GM21825 (cell line): ENCODE data around the gene ATP5F1A.
"Not testable (repeated sequence)": the region's sequence is repeated elsewhere in the genome, so short reads cannot be mapped to it uniquely, and the experiment has no call there.

ENCODE experiments used
- ATAC-seq: cut with Tn5 transposase; IDR thresholded peaks from one replicate; pipeline ENCODE4 v1.9.1; 2021; ENCODE audit warnings: mild to moderate bottlenecking, moderate library complexity; ENCODE audit not compliant: unreplicated experiment

Gene ATP5F1A

DNA sequence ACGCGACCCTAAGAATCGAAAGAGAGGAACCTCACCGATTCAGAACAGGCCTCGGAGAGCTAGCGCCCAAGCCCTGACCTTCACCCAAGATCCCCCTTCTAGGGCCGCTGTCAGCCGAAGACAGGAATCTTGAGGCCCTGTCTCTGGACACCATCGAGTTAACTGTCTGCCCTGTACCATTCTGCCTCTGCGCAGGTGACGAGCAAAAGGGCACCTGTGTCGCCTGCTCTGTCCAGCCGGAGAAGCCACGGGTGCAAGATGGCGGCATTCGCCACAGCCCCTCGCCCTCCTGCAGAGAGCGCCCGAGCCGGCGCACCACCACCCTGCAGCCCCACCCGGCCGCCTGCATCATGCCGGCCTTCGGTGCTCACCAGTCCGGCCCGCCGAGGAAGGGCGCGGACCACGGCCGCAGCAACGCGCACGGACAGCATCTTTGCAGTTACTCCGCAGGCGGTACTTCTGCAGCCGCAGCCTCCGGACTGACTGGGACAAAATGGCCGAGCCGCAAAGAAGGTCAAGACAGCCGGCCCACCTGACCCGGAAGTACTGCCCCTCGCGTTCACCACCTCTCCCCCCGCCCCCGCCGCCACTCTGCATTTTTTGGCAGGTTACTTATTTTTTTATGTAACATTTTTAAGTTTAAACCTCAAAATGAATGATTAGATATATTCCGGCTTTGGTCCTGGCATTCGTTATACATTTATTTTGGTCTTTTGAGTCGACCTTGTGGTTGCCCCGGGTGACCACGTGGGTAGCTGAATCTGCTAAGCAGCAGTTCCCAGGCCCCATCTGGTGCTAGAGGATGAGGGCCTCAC, at the start of gene ATP5F1A:
Gene ATP5F1A (minus strand): TSS at position 496 of the 815 bp plus-strand sequence. CDS start 65 bp downstream, at position 431.
- ATAC-seq: peak; percentile 79

- no peak for ATAC-seq
Observed at GRCh38 chr18:46141199-46141598, 43.1 kb upstream of the ATP5F1A start.

DNA sequence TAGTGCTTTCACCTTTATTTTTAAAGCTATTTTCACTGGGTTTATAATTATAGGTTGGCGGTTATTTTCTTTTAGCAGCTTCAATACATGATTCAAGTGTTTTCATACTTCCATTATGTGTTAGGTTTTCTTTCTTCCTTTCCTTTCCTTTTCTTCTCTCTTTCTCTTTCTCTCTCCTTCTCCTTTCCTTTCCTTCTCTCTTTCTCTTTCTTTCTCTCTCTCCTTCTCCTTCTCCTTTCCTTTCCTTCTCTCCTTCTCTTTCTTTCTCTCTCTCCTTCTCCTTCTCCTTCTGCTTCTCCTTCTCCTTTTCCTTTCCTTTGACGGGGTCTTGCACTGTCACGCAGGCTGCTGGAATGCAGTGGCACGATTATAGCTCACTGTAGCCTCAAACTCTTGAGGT, 42.1 kb upstream of the ATP5F1A start:
- ATAC-seq: no peak

GRCh38 chr18:46134920-46135675, 37.0 kb upstream of the ATP5F1A start:
- no peak for ATAC-seq

DNA sequence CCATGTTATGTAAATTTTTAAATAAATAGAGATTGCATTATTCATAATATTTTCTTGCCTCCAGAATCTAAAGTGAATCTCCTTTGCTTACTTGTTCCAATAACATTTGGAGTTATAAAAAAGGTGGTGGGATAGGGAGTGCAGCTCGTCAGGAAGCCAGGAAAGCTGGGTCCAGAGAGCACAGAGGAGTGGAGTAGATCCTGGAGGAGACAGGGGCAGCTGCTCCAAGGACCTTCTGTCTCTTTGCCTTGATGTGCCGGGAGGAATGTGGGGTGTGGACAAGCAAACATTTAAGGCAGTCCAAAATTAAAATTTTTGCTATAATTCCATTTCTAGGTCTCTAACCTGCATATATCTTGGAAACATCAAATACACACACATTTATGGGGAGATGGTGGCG, 35.4 kb upstream of the ATP5F1A start:
- no peak for ATAC-seq

- not testable (repeated sequence) for ATAC-seq
Observed at GRCh38 chr18:46130549-46130948, 32.5 kb upstream of the ATP5F1A start.

DNA sequence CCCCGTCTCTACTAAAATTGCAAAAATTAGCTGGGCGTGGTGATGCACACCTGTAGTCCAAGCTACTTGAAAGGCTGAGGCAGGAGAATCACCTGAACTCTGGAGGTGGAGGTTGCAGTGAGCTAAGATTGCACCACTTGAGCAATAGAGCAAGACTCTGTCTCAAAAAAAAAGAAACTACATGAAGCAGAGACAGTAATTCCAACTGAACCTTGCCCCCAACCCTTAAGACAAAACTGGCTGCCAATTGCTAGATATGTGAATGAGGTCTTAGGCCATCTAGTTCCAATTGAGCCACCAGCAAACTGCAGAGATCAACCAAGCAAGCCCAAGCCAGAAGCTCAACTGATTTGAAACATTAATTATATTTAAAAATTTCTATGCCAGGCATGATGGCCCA, 32.0 kb upstream of the ATP5F1A start:
- ATAC-seq: no peak

GRCh38 chr18:46126625-46127024, 28.5 kb upstream of the ATP5F1A start:
- not testable (repeated sequence) for ATAC-seq

GRCh38 chr18:46113751-46114150, 15.7 kb upstream of the ATP5F1A start:
- no peak for ATAC-seq

- ATAC-seq: no peak
Observed at GRCh38 chr18:46110406-46110805, 12.3 kb upstream of the ATP5F1A start.

GRCh38 chr18:46109386-46109785, 11.3 kb upstream of the ATP5F1A start:
- no peak for ATAC-seq

GRCh38 chr18:46104128-46104911, 6.2 kb upstream of the ATP5F1A start, which contains the start of gene HAUS1:
TSS of gene HAUS1 (plus strand) at chr18:46104385. CDS start at chr18:46104412, 27 bp downstream.
- peak; percentile 92 for ATAC-seq

GRCh38 chr18:46099463-46099862, 1.4 kb upstream of the ATP5F1A start:
- no peak for ATAC-seq

DNA sequence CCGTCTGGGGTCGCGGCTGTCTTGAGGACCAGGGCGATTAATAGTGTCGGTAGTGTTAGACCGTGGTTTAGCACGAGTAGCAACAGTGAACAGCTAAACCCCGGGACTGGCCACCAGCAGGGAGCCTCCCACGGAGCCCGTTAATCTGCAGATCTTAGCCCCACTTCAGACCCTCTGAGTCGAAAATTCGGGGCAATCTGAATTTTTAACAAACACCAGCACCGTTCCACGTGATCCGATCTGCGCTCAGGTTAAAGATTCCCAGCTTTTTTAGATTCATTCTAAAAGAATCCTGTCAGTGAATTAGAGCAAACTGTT, 479 bp upstream of the ATP5F1A start:
- no peak for ATAC-seq

DNA sequence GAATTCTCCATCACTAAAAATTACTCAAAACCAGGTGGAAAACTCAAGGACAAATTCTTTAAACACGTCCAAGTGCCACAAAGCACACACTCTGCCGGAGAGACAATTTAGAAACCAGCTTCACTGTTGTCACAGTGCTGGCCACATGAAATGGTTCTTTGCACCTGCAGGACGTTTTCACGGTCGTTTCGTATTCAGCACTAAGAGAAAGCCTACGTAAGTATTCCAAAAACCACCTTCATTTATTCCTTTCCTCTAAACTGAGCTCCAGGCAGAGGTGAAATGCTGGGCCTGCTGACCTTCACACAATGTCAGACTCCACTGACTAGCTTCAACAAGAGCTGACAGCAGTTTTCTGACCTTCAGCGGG, 680 bp downstream of the ATP5F1A start:
- ATAC-seq: peak; percentile 13

GRCh38 chr18:46096651-46097300, 1.3 kb downstream of the ATP5F1A start:
- no peak for ATAC-seq

GRCh38 chr18:46095532-46095931, 2.6 kb downstream of the ATP5F1A start:
- no peak for ATAC-seq

DNA sequence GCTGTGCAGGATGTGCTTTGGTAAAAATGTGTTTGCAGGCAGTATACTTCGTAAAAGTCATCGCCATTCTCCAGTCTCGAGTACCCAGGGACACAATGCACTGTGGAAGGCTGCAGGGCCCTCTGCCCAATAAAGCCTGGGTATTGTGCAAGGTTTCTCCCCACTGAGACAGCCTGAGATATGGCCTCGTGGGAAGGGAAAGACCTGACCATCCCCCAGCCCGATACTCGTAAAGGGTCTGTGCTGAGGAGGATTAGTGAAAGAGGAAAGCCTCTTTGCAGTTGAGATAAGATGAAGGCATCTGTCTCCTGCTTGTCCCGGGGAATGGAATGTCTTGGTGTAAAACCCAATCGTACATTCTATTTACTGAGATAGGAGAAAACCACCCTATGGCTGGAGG, 9.6 kb downstream of the ATP5F1A start:
- ATAC-seq: not testable (repeated sequence)

- no peak for ATAC-seq
Observed at GRCh38 chr18:46084431-46084830, 13.7 kb downstream of the ATP5F1A start.

DNA sequence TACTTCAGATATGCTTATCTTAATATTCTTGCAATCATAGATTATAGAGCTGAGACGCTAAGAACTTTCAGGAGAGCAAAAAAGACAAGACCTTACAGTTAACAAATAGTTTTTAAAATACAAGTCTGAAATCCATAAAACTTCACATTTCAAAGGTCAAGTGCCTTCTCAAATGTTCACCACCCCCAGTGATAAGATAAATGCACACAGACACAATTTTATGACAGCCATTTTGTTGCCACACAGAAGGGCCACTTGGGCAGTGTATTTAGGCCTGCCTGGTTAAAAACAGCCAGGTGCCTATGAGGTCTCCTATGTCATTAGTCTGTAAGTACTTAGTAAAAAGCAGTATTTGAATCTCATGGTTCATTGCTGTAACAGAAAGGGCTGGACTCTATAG, 17.9 kb downstream of the ATP5F1A start:
- ATAC-seq: no peak

GRCh38 chr18:46079336-46079735, 18.8 kb downstream of the ATP5F1A start:
- no peak for ATAC-seq
